ENCODE data around the gene MBD3L2B. TPM values are rescaled to one million over a fixed set of nuclear protein-coding genes. Genes with fewer than 3 reads are reported as not detected.

The MBD3L2B gene
- total and polyA plus RNA-seq, 9 of the 15 experiments (the other 6 are each of a cell fraction or from before 2014, with no cell fraction given): not detected

- TF ChIP-seq ZNF592 (IDR thresholded peaks at IDR 0.05) (no peak), GTF2E2 (tag; IDR thresholded peaks at IDR 0.05) (no peak), AFF4 (CRISPR knock-in tag; IDR thresholded peaks at IDR 0.05) (no peak), PTRF (tag; IDR thresholded peaks at IDR 0.05) (no peak), ASH1L (IDR thresholded peaks at IDR 0.05; ENCODE audit: borderline replicate concordance, low read depth, partially characterized antibody) (peak; percentile 47), HINFP (tag; conservative IDR thresholded peaks at IDR 0.05; ENCODE audit: low read depth) (no peak), DACH1 (IDR thresholded peaks at IDR 0.05; ENCODE audit: partially characterized antibody) (peak; percentile 74), ZNF316 (IDR thresholded peaks at IDR 0.05) (no peak), NCOA6 (IDR thresholded peaks at IDR 0.05) (no peak), FOXP1 (CRISPR knock-in tag; IDR thresholded peaks at IDR 0.05) (no peak), HDAC6 (IDR thresholded peaks at IDR 0.05; ENCODE audit: low read depth, low read length) (no peak), SMARCA4 (IDR thresholded peaks at IDR 0.05) (no peak), KDM5B (IDR thresholded peaks at IDR 0.05; ENCODE audit: insufficient replicate concordance, low read depth, low read length) (peak; percentile 84), ZNF280B (CRISPR knock-in tag; IDR thresholded peaks at IDR 0.05) (no peak)
Observed at GRCh38 chr19:7069042-7069903, 48.0 kb upstream of the MBD3L2B start, which contains the start of gene ZNF557 (continued).
